Mucosa of descending colon (tissue), 3 donors: ENCODE measurements around the gene SEMA4B. TPM values are rescaled to one million over a fixed set of nuclear protein-coding genes. Genes with fewer than 3 reads are reported as not detected.
A peak's percentile ranks its signal among the peaks of the same experiment; 100 is the strongest.
"Not testable (repeated sequence)": the region's sequence is repeated elsewhere in the genome, so short reads cannot be mapped to it uniquely, and the experiment has no call there.

ENCODE experiments used
- ATAC-seq: fragments of 200-7000 bp; cut with Tn5 transposase; one replicate; pipeline ENCODE4 v1.9.1; 2020; ENCODE audit warnings: mild to moderate bottlenecking, moderate library complexity
- DNase-seq, 3 donors: peaks; one replicate each; pipeline ENCODE4 v3.0.0-alpha.2; 2020
- H3K36me3 ChIP-seq: fragments of 200-600 bp; one replicate; pipeline ENCODE4 v1.8.0; 2021; ENCODE audit warnings: low read depth, mild to moderate bottlenecking
- H3K4me1 ChIP-seq: fragments of 200-600 bp; one replicate; pipeline ENCODE4 v1.8.0; 2021; ENCODE audit warnings: low read depth, mild to moderate bottlenecking
- H3K4me3 ChIP-seq: fragments of 200-600 bp; one replicate; pipeline ENCODE4 v1.8.0; 2021; ENCODE audit warnings: mild to moderate bottlenecking
- H3K9me3 ChIP-seq: fragments of 200-600 bp; one replicate; pipeline ENCODE4 v1.8.0; 2021; ENCODE audit warnings: mild to moderate bottlenecking
- CTCF ChIP-seq: fragments of 200-600 bp; IDR thresholded peaks from one replicate; pipeline ENCODE4 v1.8.0; 2022; ENCODE audit warnings: antibody characterized with exemption, mild to moderate bottlenecking
- intact Hi-C, 2 donors: fragments of 100-400 bp; cut with DNase I in 1 of 2; cut with micrococcal nuclease in 1 of 2; formaldehyde crosslinking; loops; one replicate each; pipeline versions ENCODE4 v1.11.0 to v1.11.1; 2022; cut with DNase I, micrococcal nuclease
- total RNA-seq, 3 donors: library from RNA; stranded (reverse); fragmentation: NEBNext Ultra II Directional in 2 of 3; extraction: Animal tissue kit (Norgen Biotek cat#: 25700) in 2 of 3; gene quantifications; one replicate each; pipeline versions ENCODE4 v1.2.1 to v1.2.4, GENCODE V29; 2021 to 2023
- donor health status: DM: no; HTN: no; CAD: no; lungs with moderate emphysema.
- donor health status: DM: no; HTN: no; CAD: no.
- donor health status: DM: no; HTN: yes; CAD: no.

SEMA4B gene
- total RNA-seq, 3 donors from 2014 or later = 118 to 146 (median 131) TPM

DNA sequence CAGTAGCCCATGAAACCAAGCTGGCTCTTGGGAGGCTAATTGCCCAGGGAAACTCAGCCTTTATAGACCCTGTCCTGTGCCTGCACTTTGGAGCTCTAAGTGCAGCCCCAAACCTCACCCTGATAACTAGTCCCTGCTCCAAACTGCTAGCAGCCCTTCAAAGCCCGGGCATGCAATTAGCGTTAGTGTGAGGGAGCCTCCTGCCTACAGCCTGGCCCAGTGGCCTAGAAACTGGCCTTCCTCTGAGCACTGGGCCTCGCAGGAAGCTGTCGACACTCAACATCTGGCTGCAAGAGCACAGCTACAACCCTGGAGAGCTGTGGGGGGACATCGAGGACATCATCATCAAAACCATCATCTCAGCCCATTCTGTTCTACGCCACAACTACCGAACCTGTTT is 56.6 kb downstream of the SEMA4B start:
- Histone ChIP-seq H3K36me3 (no peaks in the 10 kb centered on the region), H3K9me3 (no peaks in the 10 kb centered on the region), H3K4me1 (no peaks in the 10 kb centered on the region), H3K4me3 (no peak overlapping the region)
- no peak for TF ChIP-seq CTCF
- ATAC-seq (no peak), DNase-seq (peak in 1 of 3 donors; percentile 7)
- intact Hi-C loops = no loop called here

GRCh38 chr15:90259524-90259923 is 58.4 kb downstream of the SEMA4B start:
- intact Hi-C loops = no loop called here
- Histone ChIP-seq H3K9me3 (no peaks in the 10 kb centered on the region), H3K4me1 (peaks cover 4% of the 10 kb centered on the region), H3K4me3 (no peak overlapping the region), H3K36me3 (no peaks in the 10 kb centered on the region)
- no peak for TF ChIP-seq CTCF
- DNase-seq = no peak
- no peak for ATAC-seq

- H3K4me1 ChIP-seq, H3K9me3 ChIP-seq, H3K4me3 ChIP-seq, ATAC-seq, intact Hi-C loops, DNase-seq, H3K36me3 ChIP-seq: not testable (repeated sequence)
Observed at GRCh38 chr15:90260731-90261130, 59.6 kb downstream of the SEMA4B start.

- no peaks in the 10 kb centered on the region for H3K36me3 ChIP-seq
- no peak for TF ChIP-seq CTCF
- no peaks in the 10 kb centered on the region for H3K9me3 ChIP-seq
- ATAC-seq = peak; percentile 0
- no peak overlapping the region for H3K4me3 ChIP-seq
- H3K4me1 ChIP-seq = peaks cover 8% of the 10 kb centered on the region
- intact Hi-C loops = no loop called here
- DNase-seq = peak in 1 of 3 donors; percentile 25
Observed at GRCh38 chr15:90261811-90262210, 60.7 kb downstream of the SEMA4B start.

DNA sequence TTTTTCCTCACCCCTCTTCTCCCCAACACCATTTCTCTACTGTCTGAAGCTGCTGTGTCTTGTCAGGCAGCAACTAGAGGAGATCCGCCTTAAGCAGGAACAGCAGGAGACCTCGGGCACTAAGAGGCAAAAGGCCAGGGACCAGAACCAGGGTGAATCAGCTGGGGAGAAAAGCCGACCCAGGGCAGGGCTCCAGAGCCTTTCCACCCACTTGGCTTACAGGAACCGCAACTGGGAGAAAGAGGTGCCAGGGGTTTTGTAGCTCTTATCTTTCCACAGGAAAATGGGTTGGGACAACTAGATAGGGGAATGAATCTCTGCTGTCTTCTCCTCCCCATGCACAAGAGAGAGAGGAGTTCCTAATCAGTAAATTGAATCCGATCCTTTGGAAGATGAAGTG is 61.3 kb downstream of the SEMA4B start:
- H3K36me3 ChIP-seq = no peaks in the 10 kb centered on the region
- no peak for ATAC-seq
- TF ChIP-seq CTCF = no peak
- no peak overlapping the region for H3K4me3 ChIP-seq
- peaks cover 14% of the 10 kb centered on the region for H3K4me1 ChIP-seq
- DNase-seq = peak in 1 of 3 donors; percentile 35
- intact Hi-C loops = no loop called here
- no peaks in the 10 kb centered on the region for H3K9me3 ChIP-seq

GRCh38 chr15:90264671-90265070 is 63.5 kb downstream of the SEMA4B start:
- intact Hi-C loops = no loop called here
- Histone ChIP-seq H3K4me1 (peaks cover 29% of the 10 kb centered on the region), H3K9me3 (no peaks in the 10 kb centered on the region), H3K4me3 (no peak overlapping the region), H3K36me3 (no peaks in the 10 kb centered on the region)
- no peak for TF ChIP-seq CTCF
- DNase-seq (peak in 2 of 3 donors; percentile 68 to 70), ATAC-seq (peak; percentile 78)
